SJSA1 (cell line): ENCODE measurements around the gene MAN2C1. TPM values are rescaled to one million over a fixed set of nuclear protein-coding genes. Genes with fewer than 3 reads are reported as not detected.
"Not testable (repeated sequence)": the region's sequence is repeated elsewhere in the genome, so short reads cannot be mapped to it uniquely, and the experiment has no call there.

Experiments used
- DNase-seq, 2 experiments: peaks; one replicate each; pipeline ENCODE4 v3.0.0-alpha.2; 2015 to 2020; ENCODE audit warnings: low spot score in 2 of 2, low read depth in 1 of 2
- H3K27ac ChIP-seq: fragments of 250-450 bp; sonication (Bioruptor Pico); 2 replicates; pipeline ENCODE4 v1.5.1; 2020; ENCODE audit warnings: mild to moderate bottlenecking, moderate library complexity
- H3K27me3 ChIP-seq: fragments of 250-450 bp; sonication (Bioruptor Pico); replicated peaks from 2 replicates; pipeline ENCODE4 v1.5.1; 2020; ENCODE audit warnings: mild to moderate bottlenecking, moderate library complexity
- H3K36me3 ChIP-seq: fragments of 250-450 bp; sonication (Bioruptor Pico); 2 replicates; pipeline ENCODE4 v1.5.1; 2020; ENCODE audit warnings: mild to moderate bottlenecking
- H3K4me1 ChIP-seq: fragments of 250-450 bp; sonication (Bioruptor Pico); replicated peaks from 2 replicates; pipeline ENCODE4 v1.6.1; 2021; ENCODE audit warnings: mild to moderate bottlenecking
- H3K4me3 ChIP-seq: fragments of 250-450 bp; sonication (Bioruptor Pico); 2 replicates; pipeline ENCODE4 v1.5.1; 2020; ENCODE audit warnings: mild to moderate bottlenecking
- H3K9me3 ChIP-seq: fragments of 250-450 bp; sonication (Bioruptor Pico); replicated peaks from 2 replicates; pipeline ENCODE4 v1.5.1; 2020; ENCODE audit warnings: mild to moderate bottlenecking
- total RNA-seq: library from RNA; depleted of rRNA; stranded (reverse); fragments of >200 nt; shearing (Covaris generic); gene quantifications from 2 replicates; pipeline ENCODE4 v1.2.3, GENCODE V29; 2014; rRNA removed

Gene MAN2C1
- 55.7 and 122 TPM in 2 replicates for total RNA-seq

DNA sequence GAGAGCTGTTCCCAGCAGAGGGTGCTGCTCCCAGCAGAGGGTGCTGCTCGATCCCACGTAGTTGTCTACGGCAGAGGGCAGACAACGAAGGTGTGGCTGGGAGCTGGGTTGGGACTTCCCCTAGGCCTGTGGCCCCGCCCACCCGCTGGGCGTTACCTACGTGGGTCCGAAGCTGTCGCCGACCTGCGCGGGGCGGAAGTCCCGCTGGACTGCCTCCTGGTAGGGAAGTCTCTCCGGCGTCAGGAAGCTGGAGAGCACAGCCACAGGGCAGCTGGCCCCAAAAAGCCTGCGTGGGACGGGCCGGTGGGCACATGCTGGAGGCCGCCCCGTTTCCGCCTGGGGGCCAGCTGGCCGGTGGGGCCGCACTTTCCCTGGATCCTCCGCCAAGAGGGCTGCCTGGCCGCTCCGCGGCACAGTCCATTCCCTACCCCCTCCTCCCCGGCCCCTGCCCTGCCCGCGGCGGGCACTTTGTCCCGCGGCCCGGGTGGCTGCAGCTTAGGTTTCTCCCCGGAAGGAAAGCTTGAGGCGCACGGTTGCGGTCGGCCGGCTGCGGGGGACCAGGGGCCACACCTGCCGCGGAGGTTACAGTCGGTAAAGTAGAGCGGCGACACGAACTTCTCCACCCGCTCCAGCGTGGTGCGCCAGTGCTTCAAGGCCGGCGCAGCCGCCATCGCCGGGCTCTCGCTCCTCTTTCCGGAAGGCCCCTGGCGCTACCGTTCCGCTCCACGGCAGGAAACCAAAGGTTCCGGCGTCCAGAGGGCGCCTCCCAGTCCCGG is at the start of gene MAN2C1:
MAN2C1 (minus strand) TSS at position 695 of the 776 bp plus-strand sequence; CDS start at position 671, 24 bp downstream.
- H3K36me3 ChIP-seq: peaks cover 76% of the 10 kb centered on the region
- peak within 1 kb of the TSS; percentile 80 for H3K27ac ChIP-seq
- no peaks in the 10 kb centered on the region for H3K9me3 ChIP-seq
- no peaks in the 10 kb centered on the region for H3K27me3 ChIP-seq
- H3K4me3 ChIP-seq: peak within 1 kb of the TSS; percentile 78
- DNase-seq: peak; percentile 96 to 99
- peaks cover 18% of the 10 kb centered on the region for H3K4me1 ChIP-seq

DNA sequence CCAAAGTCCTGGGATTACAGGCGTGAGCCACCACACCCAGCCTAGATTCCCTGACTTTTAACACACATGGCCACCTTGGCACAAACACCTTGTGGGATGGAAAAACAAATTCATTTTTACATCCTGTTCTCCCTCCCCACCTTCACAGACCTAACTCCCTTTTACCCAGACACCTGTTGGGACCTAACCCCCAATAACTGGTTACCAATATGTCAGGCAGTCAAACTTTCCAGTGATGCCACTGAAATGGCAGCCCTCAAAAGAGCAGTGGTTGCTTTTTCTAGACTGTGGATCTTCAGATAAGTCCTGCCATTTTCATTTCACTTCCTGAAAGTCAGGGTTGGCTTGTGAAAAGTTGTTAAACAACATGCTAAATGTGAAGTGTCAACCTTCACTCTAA is 48.2 kb upstream of the MAN2C1 start:
- H3K36me3 ChIP-seq: peaks cover 47% of the 10 kb centered on the region
- no peaks in the 10 kb centered on the region for H3K9me3 ChIP-seq
- H3K4me1 ChIP-seq: no peaks in the 10 kb centered on the region
- no peak for DNase-seq
- H3K27ac ChIP-seq: no peak overlapping the region
- H3K27me3 ChIP-seq: no peaks in the 10 kb centered on the region
- H3K4me3 ChIP-seq: no peak overlapping the region

DNA sequence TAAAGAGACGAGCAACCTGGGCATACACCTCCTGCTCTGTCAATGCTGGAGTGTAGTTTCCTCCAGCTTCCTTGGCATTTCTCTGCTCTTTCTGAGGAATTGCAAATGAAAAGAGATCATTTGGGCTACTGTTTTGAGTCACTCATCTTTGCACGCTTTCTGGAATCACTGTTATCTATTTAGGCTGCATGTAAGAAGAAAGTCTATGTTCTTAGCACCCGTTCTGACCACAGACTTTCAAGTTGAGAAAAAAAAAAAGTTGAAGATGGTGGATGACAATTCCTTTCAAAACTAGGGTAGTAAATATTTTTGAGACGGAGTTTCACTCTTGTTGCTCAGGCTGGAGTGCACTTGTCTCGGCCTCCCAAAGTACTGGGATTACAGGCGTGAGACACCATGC is 41.8 kb upstream of the MAN2C1 start:
- Histone ChIP-seq H3K27me3 (no peaks in the 10 kb centered on the region), H3K36me3 (peaks cover 80% of the 10 kb centered on the region), H3K4me1 (no peaks in the 10 kb centered on the region), H3K4me3 (no peak overlapping the region), H3K27ac (no peak overlapping the region), H3K9me3 (no peaks in the 10 kb centered on the region)
- no peak for DNase-seq

DNA sequence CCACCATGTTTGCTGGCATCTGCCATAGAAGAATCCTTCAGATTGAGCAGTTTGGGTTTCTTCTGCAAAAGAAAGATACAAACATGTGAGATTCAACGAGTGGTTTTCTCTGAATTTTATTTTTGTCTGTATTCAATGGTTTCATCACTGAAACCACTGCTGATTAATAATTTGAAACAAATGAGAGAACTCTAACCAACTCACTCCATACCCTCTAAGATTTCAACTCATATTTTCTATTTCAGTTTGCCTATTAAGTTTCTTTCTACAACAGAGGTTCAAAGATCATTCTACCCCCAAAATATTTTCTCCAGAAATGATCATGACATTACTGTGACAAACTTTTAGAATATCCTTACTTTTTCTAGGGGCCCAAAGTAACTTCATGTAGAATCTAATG is 38.7 kb upstream of the MAN2C1 start:
- no peaks in the 10 kb centered on the region for H3K9me3 ChIP-seq
- H3K36me3 ChIP-seq: peaks cover 91% of the 10 kb centered on the region
- no peaks in the 10 kb centered on the region for H3K4me1 ChIP-seq
- no peak for DNase-seq
- H3K27ac ChIP-seq: no peak overlapping the region
- H3K4me3 ChIP-seq: no peak overlapping the region
- no peaks in the 10 kb centered on the region for H3K27me3 ChIP-seq

DNA sequence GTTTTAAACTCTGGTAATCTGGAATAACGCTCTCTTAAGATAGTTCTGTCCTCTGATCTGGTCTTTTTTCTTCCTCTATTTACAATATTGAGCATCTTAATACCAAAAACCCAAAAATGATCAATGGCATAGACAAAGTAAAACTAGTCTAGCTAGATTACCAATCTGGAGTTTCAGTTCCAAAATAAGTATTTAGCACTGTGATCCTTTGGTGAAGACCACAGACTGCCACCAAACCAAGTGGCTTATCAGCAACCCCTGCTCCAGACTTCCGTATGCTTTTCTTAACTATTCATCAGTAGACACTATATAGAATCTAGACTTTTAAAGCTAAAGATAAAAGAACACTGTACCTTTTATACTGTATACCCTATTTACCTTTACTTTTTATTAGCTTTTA is 35.5 kb upstream of the MAN2C1 start:
- Histone ChIP-seq H3K9me3 (no peaks in the 10 kb centered on the region), H3K4me1 (no peaks in the 10 kb centered on the region), H3K27me3 (no peaks in the 10 kb centered on the region), H3K27ac (no peak overlapping the region), H3K4me3 (no peak overlapping the region), H3K36me3 (peaks cover 91% of the 10 kb centered on the region)
- DNase-seq: no peak

DNA sequence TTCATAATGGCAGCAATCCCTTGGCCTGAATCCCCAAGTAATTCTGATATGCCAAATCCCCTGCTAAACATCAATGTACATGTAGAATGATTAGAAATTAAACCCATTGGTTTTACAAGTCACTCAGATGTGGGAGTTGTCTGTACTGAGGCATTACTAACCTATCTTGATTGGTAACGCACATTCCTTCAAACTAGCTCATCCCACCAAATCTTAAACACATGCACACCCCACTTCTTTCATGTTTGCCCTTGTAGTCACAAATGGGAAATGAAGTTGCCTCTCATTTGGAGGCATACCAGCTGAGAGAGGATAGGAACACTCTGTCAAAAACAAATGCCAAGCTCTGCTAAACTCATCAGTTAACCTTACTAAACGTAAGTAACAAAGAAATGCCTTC is 29.1 kb upstream of the MAN2C1 start:
- Histone ChIP-seq H3K27me3 (no peaks in the 10 kb centered on the region), H3K9me3 (no peaks in the 10 kb centered on the region), H3K4me1 (no peaks in the 10 kb centered on the region), H3K27ac (no peak overlapping the region), H3K36me3 (peaks cover 93% of the 10 kb centered on the region), H3K4me3 (no peak overlapping the region)
- no peak for DNase-seq

DNA sequence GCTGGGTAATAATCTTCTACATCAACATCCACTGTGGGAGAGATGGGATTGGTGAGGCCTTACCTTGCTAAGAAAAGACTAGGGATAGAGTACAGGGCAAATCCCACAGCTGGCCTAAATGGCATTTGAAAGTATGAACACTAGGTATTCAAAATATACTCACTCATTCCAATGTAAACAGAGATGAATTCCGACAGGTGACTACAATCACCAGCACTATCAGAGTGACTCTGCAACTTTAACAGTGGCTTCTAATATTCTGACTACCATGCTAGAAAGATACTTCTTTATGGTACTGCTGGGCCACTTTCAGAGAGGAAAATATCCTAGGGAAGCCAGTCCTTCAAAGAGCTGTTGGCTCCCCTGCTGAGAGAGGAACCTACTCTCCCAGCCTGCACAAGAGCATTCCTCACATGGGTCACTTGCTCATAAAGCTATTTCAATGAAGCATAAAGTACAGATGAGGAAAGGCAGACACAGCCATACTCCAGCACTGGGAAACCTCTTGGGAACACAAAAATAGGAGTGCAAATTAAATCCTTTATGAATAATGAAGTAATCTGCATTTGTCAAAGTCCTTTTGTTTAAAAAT is 21.5 kb upstream of the MAN2C1 start:
- Histone ChIP-seq H3K9me3 (no peaks in the 10 kb centered on the region), H3K27me3 (no peaks in the 10 kb centered on the region), H3K27ac (no peak overlapping the region), H3K36me3 (peaks cover 95% of the 10 kb centered on the region), H3K4me3 (no peak overlapping the region), H3K4me1 (no peaks in the 10 kb centered on the region)
- no peak for DNase-seq

DNA sequence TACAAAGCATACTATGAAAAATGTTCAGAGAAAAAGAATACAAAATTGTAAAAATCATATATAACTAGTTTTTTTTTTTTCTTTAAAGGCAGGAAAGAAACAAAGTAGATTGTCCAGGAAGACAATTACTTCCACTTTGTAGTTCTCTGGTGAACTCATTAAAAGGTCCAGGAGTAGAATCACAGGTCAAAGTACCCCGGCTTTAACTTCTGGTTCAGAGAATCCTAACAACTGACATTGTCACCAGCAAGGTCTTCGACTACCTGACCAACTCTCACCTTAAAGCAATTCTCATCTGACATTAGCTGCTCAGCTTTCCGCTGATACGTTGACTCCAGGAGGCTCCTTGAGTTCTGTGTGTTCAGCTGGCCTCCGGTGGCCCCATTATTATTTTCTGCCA is 15.6 kb upstream of the MAN2C1 start:
- not testable (repeated sequence) for H3K4me3 ChIP-seq, DNase-seq, H3K4me1 ChIP-seq, H3K27me3 ChIP-seq, H3K9me3 ChIP-seq, H3K27ac ChIP-seq
- peaks cover 80% of the 10 kb centered on the region for H3K36me3 ChIP-seq

DNA sequence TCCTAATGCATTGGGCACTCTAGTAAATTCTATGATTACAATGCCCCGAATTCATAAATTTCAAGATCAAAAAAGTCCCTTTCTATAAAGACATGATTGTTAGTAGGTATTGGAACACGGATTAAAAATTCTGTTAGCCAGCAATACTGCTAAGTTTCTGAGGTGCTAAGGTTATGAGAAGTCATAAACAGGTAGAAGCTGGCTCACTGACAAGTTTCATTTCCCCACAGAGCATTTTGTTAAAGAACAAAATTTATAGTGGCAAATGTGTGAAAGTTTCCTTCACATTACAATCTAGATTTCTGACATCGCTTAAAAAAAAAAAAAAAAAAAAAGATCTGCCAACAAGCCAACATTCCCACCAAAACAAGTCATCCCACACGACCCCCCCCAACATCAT is 12.4 kb upstream of the MAN2C1 start:
- no peaks in the 10 kb centered on the region for H3K9me3 ChIP-seq
- DNase-seq: no peak
- H3K4me1 ChIP-seq: no peaks in the 10 kb centered on the region
- H3K4me3 ChIP-seq: no peak overlapping the region
- peaks cover 73% of the 10 kb centered on the region for H3K36me3 ChIP-seq
- no peaks in the 10 kb centered on the region for H3K27me3 ChIP-seq
- no peak overlapping the region for H3K27ac ChIP-seq

DNA sequence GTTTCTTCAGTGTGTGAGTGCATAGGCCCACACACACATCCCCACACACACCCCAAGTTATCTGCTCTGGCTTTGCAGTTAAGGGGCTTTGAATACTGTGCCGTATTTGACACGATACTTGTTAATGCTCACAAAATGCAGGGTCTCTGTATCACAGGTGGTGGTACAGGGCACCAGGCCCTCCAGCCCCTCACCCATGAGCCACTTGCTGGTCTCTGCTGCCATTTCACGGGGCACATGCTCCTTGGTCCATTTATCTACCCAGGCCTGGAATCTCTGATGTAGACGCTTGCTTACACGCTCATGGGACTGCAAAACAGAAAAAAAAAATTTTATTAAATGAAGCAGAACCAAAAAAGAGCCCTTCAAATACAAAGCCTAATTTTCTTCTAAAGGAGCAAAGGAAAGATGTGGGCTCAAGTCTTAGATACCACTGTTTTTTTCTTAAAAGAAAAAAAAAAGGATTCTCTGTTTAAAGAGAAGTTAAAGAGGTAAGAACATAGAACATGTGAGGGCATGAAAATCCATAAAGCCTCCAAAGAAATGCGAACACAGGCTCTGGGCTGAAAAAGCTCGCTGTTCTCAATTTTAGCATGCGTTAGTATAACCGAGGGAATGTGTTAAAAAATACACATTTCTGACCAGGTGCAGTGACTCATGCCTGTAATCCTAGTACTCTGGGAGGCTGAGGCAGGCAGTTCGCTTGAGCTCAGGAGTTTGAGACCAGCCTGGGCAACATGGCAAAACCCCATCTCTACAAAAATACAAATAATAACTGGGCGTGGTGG is 3.7 kb upstream of the MAN2C1 start:
- peaks cover 71% of the 10 kb centered on the region for H3K36me3 ChIP-seq

DNA sequence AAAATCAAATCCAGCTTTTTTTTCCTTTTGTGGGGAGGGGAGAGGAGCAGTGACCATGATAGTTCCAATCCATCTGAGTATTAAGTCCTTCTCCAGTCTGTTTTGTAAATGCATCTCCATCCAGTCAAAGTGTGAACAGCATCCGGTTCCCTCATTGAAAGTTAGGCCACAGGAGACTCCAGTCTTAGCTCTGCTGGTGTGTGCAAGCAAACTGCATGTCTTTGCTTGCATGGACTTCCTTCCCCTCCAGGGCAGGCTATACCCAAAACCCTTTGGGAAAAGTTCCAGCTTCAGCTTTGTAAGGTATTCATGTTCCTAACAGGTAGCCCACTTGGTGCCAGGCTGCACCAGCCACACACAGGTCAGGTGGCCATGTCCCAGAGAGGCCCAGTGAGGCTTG is 3.1 kb upstream of the MAN2C1 start:
- no peak for DNase-seq
- H3K4me1 ChIP-seq: peaks cover 18% of the 10 kb centered on the region
- peaks cover 74% of the 10 kb centered on the region for H3K36me3 ChIP-seq
- no peaks in the 10 kb centered on the region for H3K9me3 ChIP-seq
- H3K27ac ChIP-seq: no peak overlapping the region
- H3K27me3 ChIP-seq: no peaks in the 10 kb centered on the region
- H3K4me3 ChIP-seq: no peak overlapping the region

More for the DNA sequence above, 3.7 kb upstream of the MAN2C1 start:
- peaks cover 17% of the 10 kb centered on the region for H3K4me1 ChIP-seq
- no peaks in the 10 kb centered on the region for H3K27me3 ChIP-seq
- H3K27ac ChIP-seq: no peak overlapping the region
- no peak overlapping the region for H3K4me3 ChIP-seq
- H3K9me3 ChIP-seq: no peaks in the 10 kb centered on the region
- DNase-seq: no peak

DNA sequence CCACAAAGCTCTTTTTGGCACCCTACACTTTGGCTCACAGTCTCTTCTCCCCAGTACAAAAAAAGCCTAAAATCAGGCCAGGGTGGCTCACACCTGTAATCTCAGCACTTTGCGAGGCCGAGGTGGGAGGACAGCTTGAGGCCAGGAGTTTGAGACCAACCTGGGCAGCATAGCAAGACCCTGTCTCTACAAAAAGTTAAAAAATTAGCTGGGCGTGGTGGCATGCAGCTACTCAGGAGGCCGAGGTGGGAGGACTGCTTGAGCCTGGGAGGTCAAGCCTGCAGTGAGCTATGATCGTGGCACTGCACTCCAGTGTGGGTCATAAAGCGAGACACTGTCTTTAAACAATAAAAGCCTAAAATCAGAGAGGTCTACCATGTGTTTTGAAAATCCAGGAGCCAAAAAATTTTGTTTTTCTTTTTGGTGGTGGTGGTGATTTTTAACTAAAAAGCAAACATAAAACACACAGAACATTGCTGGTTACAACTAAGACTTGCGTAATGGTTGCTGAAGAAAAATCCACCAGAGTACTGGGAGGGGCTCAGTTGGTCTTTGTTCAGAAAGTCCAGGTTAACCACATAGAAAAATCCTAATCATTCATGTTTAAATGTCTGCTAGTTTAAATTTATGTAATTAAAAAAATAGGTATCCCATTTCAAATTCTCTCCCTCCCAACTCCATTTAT is 1.6 kb upstream of the MAN2C1 start:
- H3K4me3 ChIP-seq: no peak overlapping the region
- H3K36me3 ChIP-seq: peaks cover 78% of the 10 kb centered on the region
- no peaks in the 10 kb centered on the region for H3K27me3 ChIP-seq
- no peaks in the 10 kb centered on the region for H3K9me3 ChIP-seq
- H3K4me1 ChIP-seq: peaks cover 18% of the 10 kb centered on the region
- no peak for DNase-seq
- no peak overlapping the region for H3K27ac ChIP-seq

DNA sequence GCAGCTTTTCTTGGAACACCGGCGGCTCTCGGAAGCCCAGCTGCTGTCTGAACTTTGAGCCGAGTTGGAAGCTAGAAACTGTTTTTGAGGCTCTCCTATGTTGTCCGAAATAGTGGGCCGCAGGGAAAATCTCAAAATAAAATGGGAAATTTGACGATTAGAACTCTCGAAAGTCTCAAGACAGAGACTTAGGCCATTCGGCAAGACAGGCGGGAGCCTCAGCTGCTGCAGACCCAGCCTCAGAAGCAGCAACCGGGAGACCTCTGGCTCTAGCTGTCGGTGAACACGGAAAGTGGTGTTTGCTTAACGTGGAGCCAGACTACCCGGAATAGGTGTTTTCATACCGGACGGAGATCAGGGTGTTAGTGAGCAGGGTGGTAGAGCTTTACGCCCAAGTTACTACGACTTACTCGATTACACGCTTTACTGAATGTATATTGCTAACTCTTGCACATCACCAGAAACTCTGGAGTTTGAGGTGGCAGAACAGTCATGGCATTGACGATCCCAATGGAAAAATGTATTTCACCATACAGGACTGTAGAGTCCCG is 357 bp upstream of the MAN2C1 start:
- H3K9me3 ChIP-seq: no peaks in the 10 kb centered on the region
- no peak for DNase-seq
- peaks cover 18% of the 10 kb centered on the region for H3K4me1 ChIP-seq
- peak overlapping the region; percentile 78 for H3K4me3 ChIP-seq
- peak overlapping the region; percentile 80; the same call in 1 of the 2 replicates for H3K27ac ChIP-seq
- H3K27me3 ChIP-seq: no peaks in the 10 kb centered on the region
- H3K36me3 ChIP-seq: peaks cover 78% of the 10 kb centered on the region
